Measurements from ENCODE around the gene RPS27. TPM values are rescaled to one million over a fixed set of nuclear protein-coding genes. Genes with fewer than 3 reads are reported as not detected.

The RPS27 gene
- total and polyA plus RNA-seq, 2 of the 13 experiments (the other 11 are each of a cell fraction or from before 2014, with no cell fraction given): 3,737 to 9,964 TPM

- TF ChIP-seq AHDC1 (CRISPR knock-in tag; IDR thresholded peaks at IDR 0.05; ENCODE audit: borderline replicate concordance): no peak
- no peak for TF ChIP-seq NFRKB (IDR thresholded peaks at IDR 0.05)
- no peak for TF ChIP-seq ZNF589 (CRISPR knock-in tag; conservative IDR thresholded peaks at IDR 0.05)
Observed at GRCh38 chr1:153968972-153969371, 21.6 kb upstream of the RPS27 start (continued).

GRCh38 chr1:153970346-153970745 is 20.2 kb upstream of the RPS27 start:
- H3K9ac ChIP-seq (ENCODE audit: insufficient read depth, low read depth, low read length): no peak overlapping the region
- intact Hi-C loops (cut with micrococcal nuclease; ENCODE audit: unreplicated experiment) (no loop called here), in situ Hi-C loops (cut with HindIII; ENCODE audit: extremely low pct_ligation_motif_present, low pct_unique_long_range_greater_than_20kb) (no loop called here)
- no peak overlapping the region for H3K4me2 ChIP-seq (ENCODE audit: low read depth, low read length)
- no CpG with 5 or more reads among the region's 2 CpGs for WGBS (ENCODE audit: low lambda C conversion rate)
- DNase-seq (ENCODE audit: low spot score) (no peak), FAIRE-seq (no peak), ATAC-seq (no peak)
- H2AFZ ChIP-seq (ENCODE audit: low read length): no peak overlapping the region
- CTCF ChIA-PET (ENCODE audit: low intra/inter-chr PET ratio, low total read pairs): no interaction called here
- no peaks in the 10 kb centered on the region for H4K20me1 ChIP-seq (ENCODE audit: insufficient read depth, low read length)
- H3K4me1 ChIP-seq (ENCODE audit: insufficient read depth, low read length): peaks cover 24% of the 10 kb centered on the region
- H3K27ac ChIP-seq (ENCODE audit: extremely low read length, insufficient read depth, low read length): no peak overlapping the region
- no peaks in the 10 kb centered on the region for H3K27me3 ChIP-seq (ENCODE audit: control insufficient read depth in 1 of 2, insufficient read depth in 2 of 2, low read length in 2 of 2)
- no peaks in the 10 kb centered on the region for H3K79me2 ChIP-seq (ENCODE audit: insufficient read depth, low read length)
- H3K36me3 ChIP-seq (replicated peaks in 1 of 2; ENCODE audit: control insufficient read depth in 1 of 2, insufficient read depth in 2 of 2, low read length in 2 of 2): peaks cover 1 to 13% of the 10 kb centered on the region in 2 experiments; a peak in 4 of 5 replicates
- no TSS peak for BruUV-seq (replicated peaks)
- H3K9me3 ChIP-seq (ENCODE audit: low read length): no peaks in the 10 kb centered on the region
- POLR2A ChIA-PET: interaction anchor here (10.0 kb wide), 1 partner anchor 7 kb away, joined by 209 read pairs; the partner anchor contains the start of gene JTB
- H3K4me3 ChIP-seq (replicated peaks in 1 of 3; ENCODE audit: insufficient read depth in 1 of 3, low read depth in 2 of 3, low read length in 3 of 3): no peak overlapping the region
- TF ChIP-seq THAP11 (CRISPR knock-in tag; IDR thresholded peaks at IDR 0.05): no peak
- no peak for TF ChIP-seq SNAPC2 (CRISPR knock-in tag; IDR thresholded peaks at IDR 0.05)
- no peak for TF ChIP-seq TBL1XR1 (IDR thresholded peaks at IDR 0.05; ENCODE audit: borderline replicate concordance, low read length, partially characterized antibody)
- TF ChIP-seq ZBTB33 (CRISPR knock-in tag; IDR thresholded peaks at IDR 0.05): no peak
- TF ChIP-seq ZNF10 (CRISPR knock-in tag; IDR thresholded peaks at IDR 0.05; ENCODE audit: borderline replicate concordance, low read depth): no peak
- TF ChIP-seq SYNCRIP (IDR thresholded peaks at IDR 0.05; ENCODE audit: insufficient read depth, low read depth, low read length): no peak
- no peak for TF ChIP-seq MLX (CRISPR knock-in tag; IDR thresholded peaks at IDR 0.05)
- no peak for TF ChIP-seq RAD51 (IDR thresholded peaks at IDR 0.05; ENCODE audit: borderline replicate concordance)
- TF ChIP-seq KMT2B (CRISPR knock-in tag; IDR thresholded peaks at IDR 0.05): no peak
- TF ChIP-seq ATF4 (CRISPR knock-in tag; IDR thresholded peaks at IDR 0.05): no peak
- no peak for TF ChIP-seq HNRNPH1 (optimal IDR thresholded peaks at IDR 0.05; ENCODE audit: low read depth, low read length)
